ENCODE results near the gene PRPF38B.
"Not testable (repeated sequence)": the region's sequence is repeated elsewhere in the genome, so short reads cannot be mapped to it uniquely, and the experiment has no call there.

PRPF38B gene, protein sequence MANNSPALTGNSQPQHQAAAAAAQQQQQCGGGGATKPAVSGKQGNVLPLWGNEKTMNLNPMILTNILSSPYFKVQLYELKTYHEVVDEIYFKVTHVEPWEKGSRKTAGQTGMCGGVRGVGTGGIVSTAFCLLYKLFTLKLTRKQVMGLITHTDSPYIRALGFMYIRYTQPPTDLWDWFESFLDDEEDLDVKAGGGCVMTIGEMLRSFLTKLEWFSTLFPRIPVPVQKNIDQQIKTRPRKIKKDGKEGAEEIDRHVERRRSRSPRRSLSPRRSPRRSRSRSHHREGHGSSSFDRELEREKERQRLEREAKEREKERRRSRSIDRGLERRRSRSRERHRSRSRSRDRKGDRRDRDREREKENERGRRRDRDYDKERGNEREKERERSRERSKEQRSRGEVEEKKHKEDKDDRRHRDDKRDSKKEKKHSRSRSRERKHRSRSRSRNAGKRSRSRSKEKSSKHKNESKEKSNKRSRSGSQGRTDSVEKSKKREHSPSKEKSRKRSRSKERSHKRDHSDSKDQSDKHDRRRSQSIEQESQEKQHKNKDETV

GRCh38 chr1:108691942-108692723, at the start of gene PRPF38B:
TSS of gene PRPF38B (plus strand) at chr1:108692310. CDS start at chr1:108692592, 282 bp downstream.
- peak; percentile 90 for DNase-seq (ENCODE audit: low read depth in 1 of 2, low spot score in 1 of 2)

DNA sequence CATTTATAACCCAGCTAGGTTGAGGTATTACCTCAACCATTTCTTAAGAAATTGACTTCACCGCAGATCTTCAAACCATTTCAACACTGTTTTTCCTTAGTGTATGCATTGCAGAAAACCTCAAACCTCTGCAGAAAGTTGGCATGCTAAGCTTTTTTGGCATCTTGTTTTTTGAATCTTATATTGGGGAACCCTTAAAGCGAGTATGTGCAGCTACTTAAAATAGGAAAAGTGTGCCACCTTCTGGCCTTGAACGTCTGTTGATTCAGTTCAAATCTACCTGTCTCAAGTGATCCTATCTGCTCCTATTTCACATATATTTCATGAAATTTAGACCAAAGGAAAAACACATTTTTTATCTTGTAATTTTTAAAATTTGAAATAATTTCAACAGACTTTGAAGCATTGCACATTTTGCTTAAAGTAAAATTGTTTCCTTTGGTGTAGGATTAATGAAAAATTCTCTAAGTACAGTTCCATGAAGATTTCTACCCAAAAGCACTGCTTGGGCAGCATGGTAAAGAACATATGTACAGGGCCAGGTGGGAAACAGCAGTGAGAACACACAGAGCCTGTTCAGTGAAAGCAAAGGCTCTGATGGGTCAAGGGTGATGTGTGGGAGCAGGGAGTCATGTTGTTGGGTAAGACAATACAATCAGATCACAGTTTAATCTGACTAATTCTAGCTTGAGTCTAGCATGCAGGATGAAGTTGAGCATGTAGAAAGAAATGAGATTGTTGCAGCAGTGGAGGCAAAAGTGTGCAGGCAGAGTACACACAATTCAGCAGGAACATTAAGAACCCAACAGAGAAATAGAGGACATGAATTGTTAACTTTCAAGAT, 48.4 kb upstream of the PRPF38B start:
- DNase-seq (ENCODE audit: low read depth in 1 of 2, low spot score in 1 of 2), result peak in 1 of 2 donors; percentile 32

GRCh38 chr1:108644984-108645383, 47.1 kb upstream of the PRPF38B start:
- DNase-seq (ENCODE audit: low read depth in 1 of 2, low spot score in 1 of 2), result no peak

GRCh38 chr1:108645564-108646184, 46.4 kb upstream of the PRPF38B start:
- DNase-seq (ENCODE audit: low read depth in 1 of 2, low spot score in 1 of 2), result no peak

GRCh38 chr1:108646265-108646647, 45.9 kb upstream of the PRPF38B start:
- DNase-seq (ENCODE audit: low read depth in 1 of 2, low spot score in 1 of 2), result no peak

GRCh38 chr1:108646648-108647269, 45.4 kb upstream of the PRPF38B start:
- peak; percentile 17 to 35 for DNase-seq (ENCODE audit: low read depth in 1 of 2, low spot score in 1 of 2)

DNA sequence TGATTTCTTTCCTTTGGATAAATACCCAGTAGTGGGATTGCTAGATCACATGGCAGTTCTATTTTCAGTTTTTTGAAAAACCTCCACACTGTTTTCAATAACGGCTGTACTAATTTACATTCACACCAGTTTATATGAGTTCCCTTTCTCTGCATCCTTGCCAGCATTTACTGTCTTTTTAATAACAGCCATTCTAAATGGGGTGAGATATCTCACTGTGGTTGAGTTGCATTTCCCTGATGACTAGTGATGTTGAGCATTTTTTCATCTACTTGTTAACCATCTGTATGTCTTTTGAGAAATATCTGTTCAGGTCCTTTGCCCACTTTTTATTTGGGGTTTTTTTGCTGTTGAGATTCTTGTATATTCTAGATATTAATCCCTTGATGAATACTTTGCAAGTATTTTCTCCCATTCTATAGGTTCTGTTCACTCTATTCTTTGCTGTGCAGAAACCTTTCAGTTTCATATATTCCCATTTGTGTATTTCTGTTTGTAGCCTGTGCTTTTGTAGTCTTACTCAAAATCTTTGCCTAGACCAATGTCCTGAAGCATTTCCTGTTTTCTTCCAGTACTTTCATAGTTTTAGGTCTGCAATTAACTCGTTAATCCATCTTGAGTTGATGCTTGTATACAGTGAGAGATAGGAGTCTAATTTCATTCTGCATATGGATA, 38.5 kb upstream of the PRPF38B start:
- DNase-seq (ENCODE audit: low read depth in 1 of 2, low spot score in 1 of 2), result no peak

DNA sequence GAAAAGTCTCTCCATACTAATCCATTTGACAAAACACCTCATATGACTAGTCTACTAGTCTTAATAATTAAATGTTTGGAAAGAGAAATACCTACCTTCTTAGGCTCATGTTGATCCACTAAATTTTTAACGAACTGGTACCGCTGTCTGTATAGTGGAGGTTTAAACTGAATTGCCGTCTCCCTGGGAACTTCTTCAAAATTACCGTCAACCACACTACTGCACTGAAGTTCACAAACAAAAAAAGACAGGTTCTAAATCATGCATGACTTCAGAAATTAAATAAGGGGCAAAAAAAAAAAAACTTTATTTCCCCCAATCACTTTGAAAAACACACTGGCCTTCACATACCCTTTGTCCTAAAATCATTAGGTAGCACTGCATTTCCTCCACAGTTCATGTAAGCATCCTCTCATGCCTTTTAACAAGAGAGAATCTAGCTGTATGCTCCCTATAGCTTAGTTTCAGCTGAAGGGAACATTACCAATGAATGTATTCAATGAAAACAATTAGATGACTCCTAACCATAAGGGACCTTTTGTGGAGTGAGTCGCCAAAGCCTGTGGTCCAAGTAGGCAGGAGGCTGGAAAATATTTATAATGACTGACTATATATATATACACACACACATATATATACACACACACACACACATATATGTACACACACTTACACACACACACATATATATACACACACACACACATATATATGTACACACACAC, 34.6 kb upstream of the PRPF38B start:
- DNase-seq (ENCODE audit: low read depth in 1 of 2, low spot score in 1 of 2), result no peak

DNA sequence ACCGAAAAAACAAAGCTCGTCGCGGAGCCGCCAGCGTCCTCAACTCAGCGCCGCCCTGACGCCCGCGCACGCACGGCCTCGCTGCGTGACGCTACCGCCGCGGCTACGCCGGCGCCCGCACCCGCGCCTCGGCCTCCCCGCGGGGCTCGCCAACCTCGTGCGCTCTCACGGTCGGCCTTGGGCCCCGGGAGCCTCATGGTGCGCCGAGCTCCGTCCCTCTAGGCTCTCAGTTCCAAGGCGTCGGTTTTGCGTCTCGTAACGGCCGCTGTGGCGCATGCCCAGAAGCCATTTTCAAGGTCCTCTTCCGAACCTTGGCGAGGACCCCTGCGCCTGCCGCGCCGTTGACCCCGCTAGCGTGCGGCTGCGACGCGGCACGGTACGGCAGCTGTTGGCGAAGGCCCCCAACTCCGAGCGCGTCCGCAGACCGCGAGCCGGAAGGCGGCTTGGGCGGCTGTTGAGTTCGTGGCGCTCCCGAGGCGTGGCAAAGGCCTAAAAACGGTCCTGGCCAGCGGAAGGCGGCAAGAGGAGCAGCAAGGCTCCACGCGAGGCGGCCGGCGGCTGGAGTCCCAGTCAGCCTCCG, 31.0 kb upstream of the PRPF38B start, which contains the start of gene HENMT1:
TSS of gene HENMT1 (minus strand) at position 64 of the 580 bp plus-strand sequence. CDS start 1,209 bp downstream, outside the sequence.
- peak; percentile 59 to 62 for DNase-seq (ENCODE audit: low read depth in 1 of 2, low spot score in 1 of 2)

GRCh38 chr1:108663074-108663473, 29.0 kb upstream of the PRPF38B start:
- no peak for DNase-seq (ENCODE audit: low read depth in 1 of 2, low spot score in 1 of 2)

GRCh38 chr1:108664481-108664880, 27.6 kb upstream of the PRPF38B start:
- DNase-seq (ENCODE audit: low read depth in 1 of 2, low spot score in 1 of 2), result no peak

- no peak for DNase-seq (ENCODE audit: low read depth in 1 of 2, low spot score in 1 of 2)
These were observed 27.0 kb upstream of the PRPF38B start for GRCh38 chr1:108665067-108665466.

DNA sequence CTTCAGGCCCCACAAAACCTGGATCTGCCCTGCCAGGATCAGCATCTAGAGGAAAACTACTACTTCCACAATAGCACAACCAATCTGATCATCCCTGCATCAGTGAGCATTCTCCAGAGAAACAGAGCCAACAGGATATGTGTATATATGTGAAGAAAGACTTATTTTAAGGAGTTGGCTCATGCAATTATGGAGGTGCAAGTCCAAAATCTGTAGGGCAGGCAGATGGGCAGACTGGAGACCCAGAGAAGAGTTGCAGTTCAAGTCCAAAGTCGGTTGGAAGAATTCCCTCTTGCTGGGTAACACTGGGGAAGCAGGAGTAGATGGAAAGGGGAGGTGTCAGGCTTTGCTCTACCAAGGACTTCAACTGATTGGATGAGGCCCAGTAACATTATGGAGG, 26.3 kb upstream of the PRPF38B start:
- no peak for DNase-seq (ENCODE audit: low read depth in 1 of 2, low spot score in 1 of 2)

DNA sequence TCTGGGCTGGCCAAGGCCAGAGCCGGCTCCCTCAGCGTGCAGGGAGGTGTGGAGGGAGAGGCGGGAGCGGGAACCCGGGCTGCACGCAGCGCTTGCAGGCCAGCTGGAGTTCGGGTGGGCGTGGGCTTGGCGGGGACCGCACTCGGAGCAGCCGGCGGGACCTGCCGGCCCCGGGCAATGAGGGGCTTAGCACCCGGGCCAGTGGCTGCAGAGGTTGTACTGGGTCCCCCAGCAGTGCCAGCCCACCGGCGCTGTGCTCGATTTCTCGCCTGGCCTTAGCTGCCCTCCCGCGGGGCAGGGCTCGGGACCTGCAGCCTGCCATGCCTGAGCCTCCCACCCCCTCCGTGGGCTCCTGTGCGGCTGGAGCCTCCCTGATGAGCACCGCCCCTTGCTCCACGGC, 24.7 kb upstream of the PRPF38B start:
- DNase-seq (ENCODE audit: low read depth in 1 of 2, low spot score in 1 of 2), result not testable (repeated sequence)

- no peak for DNase-seq (ENCODE audit: low read depth in 1 of 2, low spot score in 1 of 2)
These were observed 23.3 kb upstream of the PRPF38B start for GRCh38 chr1:108668777-108669176.

GRCh38 chr1:108669679-108670078, 22.4 kb upstream of the PRPF38B start:
- no peak for DNase-seq (ENCODE audit: low read depth in 1 of 2, low spot score in 1 of 2)

- DNase-seq (ENCODE audit: low read depth in 1 of 2, low spot score in 1 of 2), result no peak
These were observed 21.9 kb upstream of the PRPF38B start for GRCh38 chr1:108670131-108670773.

DNA sequence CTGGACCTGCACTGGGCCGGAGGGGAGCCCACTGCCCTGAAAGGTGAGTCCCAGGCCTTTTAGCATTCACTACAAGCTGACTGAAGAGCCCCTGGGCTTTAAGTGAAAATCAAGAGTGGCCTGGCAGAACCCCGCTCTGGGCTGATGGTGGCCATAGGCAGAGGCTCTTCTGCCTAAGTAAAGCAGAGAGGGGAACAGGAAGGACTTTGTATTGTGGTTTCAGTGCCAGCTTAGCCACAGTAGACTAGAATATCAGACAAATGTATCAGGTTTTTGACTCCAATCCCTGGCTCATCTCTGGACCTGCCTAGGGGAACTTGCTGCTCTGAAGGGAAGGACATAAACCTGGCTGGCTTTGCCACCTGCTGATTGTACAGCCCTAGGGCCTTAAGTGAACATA, 21.0 kb upstream of the PRPF38B start:
- DNase-seq (ENCODE audit: low read depth in 1 of 2, low spot score in 1 of 2), result no peak
